ENCODE results near the gene CHRND.

The CHRND gene

GRCh38 chr2:232573042-232573441, 47.1 kb downstream of the CHRND start:
- DNase-seq (ENCODE audit: low read depth, low spot score) = no peak

- DNase-seq (ENCODE audit: low read depth, low spot score) = no peak
Observed at GRCh38 chr2:232573771-232574435, 47.9 kb downstream of the CHRND start.

- no peak for DNase-seq (ENCODE audit: low read depth, low spot score)
Observed at GRCh38 chr2:232574674-232575403, 48.9 kb downstream of the CHRND start.

GRCh38 chr2:232575404-232575746, 49.4 kb downstream of the CHRND start:
- no peak for DNase-seq (ENCODE audit: low read depth, low spot score)

- DNase-seq (ENCODE audit: low read depth, low spot score) = no peak
Observed at GRCh38 chr2:232576995-232577394, 51.0 kb downstream of the CHRND start.

GRCh38 chr2:232577841-232578240, 51.9 kb downstream of the CHRND start:
- DNase-seq (ENCODE audit: low read depth, low spot score) = no peak

- no peak for DNase-seq (ENCODE audit: low read depth, low spot score)
Observed at GRCh38 chr2:232578626-232579025, 52.7 kb downstream of the CHRND start.

- no peak for DNase-seq (ENCODE audit: low read depth, low spot score)
Observed at GRCh38 chr2:232580648-232580981, 54.7 kb downstream of the CHRND start.

- no peak for DNase-seq (ENCODE audit: low read depth, low spot score)
Observed at GRCh38 chr2:232581725-232582124, 55.8 kb downstream of the CHRND start.

- no peak for DNase-seq (ENCODE audit: low read depth, low spot score)
Observed at GRCh38 chr2:232584238-232584637, 58.3 kb downstream of the CHRND start.

Data from activated CD4-positive, CD25-positive, alpha-beta regulatory T cell treated with anti-CD3 and anti-CD28 coated beads, Interleukin-2, amount 50 U/mL, for 16 hours (primary cell).